Head of caudate nucleus (tissue), 42 donors: Measurements from ENCODE around the gene EXOC1L.

Experiments
- DNase-seq, 42 donors: peaks; one replicate each; pipeline versions ENCODE4 v3.0.0 to v3.0.0-alpha.2; 2020 to 2021; ENCODE audit warnings: mixed read lengths in 7 of 42
- intact Hi-C: fragments of 100-400 bp; cut with DNase I; formaldehyde crosslinking; loops from one replicate; pipeline ENCODE4 v1.15.0; 2022

The EXOC1L gene

GRCh38 chr4:55871299-55871800 lies 51.8 kb downstream of the EXOC1L start:
- no peak for DNase-seq
- intact Hi-C loops = no loop called here

- DNase-seq = no peak
- intact Hi-C loops = no loop called here
These were observed 55.2 kb downstream of the EXOC1L start for GRCh38 chr4:55874831-55875230.

- no peak for DNase-seq
- intact Hi-C loops = no loop called here
These were observed 56.8 kb downstream of the EXOC1L start for GRCh38 chr4:55876387-55876786.

- DNase-seq = no peak
- intact Hi-C loops = no loop called here
These were observed 59.6 kb downstream of the EXOC1L start for GRCh38 chr4:55879224-55879623.

- intact Hi-C loops = no loop called here
- no peak for DNase-seq
These were observed 61.2 kb downstream of the EXOC1L start for GRCh38 chr4:55880652-55881280.

- intact Hi-C loops = no loop called here
- DNase-seq = no peak
These were observed 64.7 kb downstream of the EXOC1L start for GRCh38 chr4:55884093-55884850.

- intact Hi-C loops = no loop called here
- DNase-seq = no peak
These were observed 65.2 kb downstream of the EXOC1L start for GRCh38 chr4:55884851-55885219.
